Placental epithelial cell (primary cell): Measurements from ENCODE around the gene HACD1. TPM values are rescaled to one million over a fixed set of nuclear protein-coding genes. Genes with fewer than 3 reads are reported as not detected.

Experiments
- small RNA-seq: library from RNA; depleted of rRNA; stranded (forward); fragments of <200 nt; gene quantifications from one replicate; pipeline ENCODE3, GENCODE V24; 2012
- total RNA-seq: library from RNA; depleted of rRNA; stranded (reverse); fragments of >200 nt; gene quantifications from 2 replicates; pipeline ENCODE4 v1.2.3, GENCODE V29; 2012

The HACD1 gene
- 13.0 and 27.5 TPM in 2 replicates for total RNA-seq

GRCh38 chr10:17617031-17617911 lies at the start of gene HACD1:
Gene HACD1, minus strand, starts transcription at chr10:17617374. Its CDS starts 35 bp downstream, at chr10:17617339.

GRCh38 chr10:17643755-17644484 lies 26.7 kb upstream of the HACD1 start, which contains the start of gene STAM:
Gene STAM, plus strand, starts transcription at chr10:17644151. Its CDS starts 189 bp downstream, at chr10:17644340.

Small RNAs within 50 kb of the gene (small RNA-seq; reads per million reads assigned to genes)
- gene AC069542.2: not detected

Other genes starting within 250 kb of the HACD1 start
- not detected in 2 replicates for gene ST8SIA6, start 162.8 kb downstream of the HACD1 start, total RNA-seq
- 31.4 and 60.2 TPM in 2 replicates for gene STAM, start 26.8 kb upstream of the HACD1 start, total RNA-seq
- 0.39 and 0.43 TPM in 2 replicates for gene TMEM236, start 134.8 kb upstream of the HACD1 start, total RNA-seq
- gene MRC1, start 192.0 kb upstream of the HACD1 start, total RNA-seq: under 0.01 and 0.11 TPM in 2 replicates